ENCODE data around the gene FFAR2. TPM values are rescaled to one million over a fixed set of nuclear protein-coding genes. Genes with fewer than 3 reads are reported as not detected.
"Not testable (repeated sequence)": the region's sequence is repeated elsewhere in the genome, so short reads cannot be mapped to it uniquely, and the experiment has no call there.

FFAR2 gene
- total RNA-seq, 1 experiment from 2014 or later, result not detected

DNA sequence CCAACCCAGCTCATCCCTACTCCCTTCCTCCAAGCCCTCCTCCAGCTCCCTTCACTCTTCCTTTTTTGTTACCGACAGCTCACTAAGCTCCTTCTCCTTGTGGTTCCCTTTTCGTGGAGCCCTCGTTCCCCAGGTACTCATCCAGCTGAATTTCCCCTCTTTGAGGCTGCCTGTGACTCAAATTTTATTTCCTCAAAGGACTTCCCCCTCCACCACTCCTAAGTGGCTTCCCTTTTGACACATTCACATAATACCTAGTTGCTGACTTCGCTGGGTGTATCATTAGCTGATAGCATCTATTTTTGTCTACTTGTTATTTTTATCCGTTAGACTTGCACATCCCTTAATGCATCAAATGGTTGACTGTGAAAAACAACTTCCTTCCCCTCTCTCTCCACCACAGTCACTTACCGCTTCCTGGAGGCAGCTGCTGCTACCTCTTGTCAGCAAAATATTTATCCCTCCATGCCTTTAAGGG is 14.5 kb downstream of the FFAR2 start:
- no peaks in the 10 kb centered on the region for H3K9me2 ChIP-seq (replicated peaks; ENCODE audit: low read length)
- BruUV-seq (replicated peaks), result no TSS peak
- no peak overlapping the region for H3K27ac ChIP-seq (ENCODE audit: low read length)
- H3K4me2 ChIP-seq (ENCODE audit: low read length), result no peak overlapping the region
- DNase-seq (no peak), ATAC-seq (no peak)
- POLR2A ChIA-PET (ENCODE audit: unreplicated experiment), result no interaction called here
- no peaks in the 10 kb centered on the region for H4K20me1 ChIP-seq (ENCODE audit: low read length)
- H3K9ac ChIP-seq (ENCODE audit: low read length), result no peak overlapping the region
- H3K79me2 ChIP-seq (ENCODE audit: low read length), result no peaks in the 10 kb centered on the region
- H3K9me3 ChIP-seq (ENCODE audit: low read length), result no peaks in the 10 kb centered on the region
- no peaks in the 10 kb centered on the region for H3F3A ChIP-seq (ENCODE audit: low read length, unreplicated experiment)
- H3K27me3 ChIP-seq (ENCODE audit: low read length), result peaks cover 2% of the 10 kb centered on the region; the same call in 1 of the 2 replicates
- no peaks in the 10 kb centered on the region for H3K4me1 ChIP-seq (ENCODE audit: insufficient read depth, low read length)
- intact Hi-C loops (cut with micrococcal nuclease), result no loop called here
- H3K4me3 ChIP-seq (ENCODE audit: low read length), result no peak overlapping the region
- no peaks in the 10 kb centered on the region for H3K36me3 ChIP-seq (ENCODE audit: low read depth, low read length)
- CTCF ChIA-PET, result no interaction called here
- no peak overlapping the region for H2AFZ ChIP-seq (ENCODE audit: low read length)
- no peak for TF ChIP-seq EZH2phosphoT487 (IDR thresholded peaks at IDR 0.05; ENCODE audit: borderline replicate concordance, low read length)
- TF ChIP-seq, protein P1, sequence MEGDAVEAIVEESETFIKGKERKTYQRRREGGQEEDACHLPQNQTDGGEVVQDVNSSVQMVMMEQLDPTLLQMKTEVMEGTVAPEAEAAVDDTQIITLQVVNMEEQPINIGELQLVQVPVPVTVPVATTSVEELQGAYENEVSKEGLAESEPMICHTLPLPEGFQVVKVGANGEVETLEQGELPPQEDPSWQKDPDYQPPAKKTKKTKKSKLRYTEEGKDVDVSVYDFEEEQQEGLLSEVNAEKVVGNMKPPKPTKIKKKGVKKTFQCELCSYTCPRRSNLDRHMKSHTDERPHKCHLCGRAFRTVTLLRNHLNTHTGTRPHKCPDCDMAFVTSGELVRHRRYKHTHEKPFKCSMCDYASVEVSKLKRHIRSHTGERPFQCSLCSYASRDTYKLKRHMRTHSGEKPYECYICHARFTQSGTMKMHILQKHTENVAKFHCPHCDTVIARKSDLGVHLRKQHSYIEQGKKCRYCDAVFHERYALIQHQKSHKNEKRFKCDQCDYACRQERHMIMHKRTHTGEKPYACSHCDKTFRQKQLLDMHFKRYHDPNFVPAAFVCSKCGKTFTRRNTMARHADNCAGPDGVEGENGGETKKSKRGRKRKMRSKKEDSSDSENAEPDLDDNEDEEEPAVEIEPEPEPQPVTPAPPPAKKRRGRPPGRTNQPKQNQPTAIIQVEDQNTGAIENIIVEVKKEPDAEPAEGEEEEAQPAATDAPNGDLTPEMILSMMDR (conservative IDR thresholded peaks at IDR 0.05; ENCODE audit: low read depth, low read length), result no peak
- no peak for TF ChIP-seq EZH2 (IDR thresholded peaks at IDR 0.05; ENCODE audit: low read length, unreplicated experiment)

DNA sequence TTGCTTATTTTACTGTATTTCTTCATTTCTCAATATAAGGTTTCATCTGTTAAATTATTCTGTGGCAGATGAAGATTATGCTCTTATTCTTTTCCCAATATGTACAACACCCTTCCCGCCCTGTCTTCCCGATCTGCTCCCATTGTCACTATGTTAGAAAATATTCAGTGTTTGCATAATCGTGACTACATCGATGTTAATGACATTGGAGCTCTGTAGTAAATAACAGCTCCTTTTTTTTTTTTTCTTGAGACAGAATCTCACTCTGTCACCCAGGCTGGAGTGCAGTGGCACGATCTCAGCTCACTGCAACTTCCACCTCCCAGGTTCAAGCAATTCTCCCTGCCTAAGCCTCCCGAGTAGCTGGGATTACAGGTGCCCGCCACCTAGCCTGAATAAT is 14.9 kb downstream of the FFAR2 start:
- CTCF ChIA-PET; H3F3A ChIP-seq (ENCODE audit: low read length, unreplicated experiment); H4K20me1 ChIP-seq (ENCODE audit: low read length); ATAC-seq; H3K27ac ChIP-seq (ENCODE audit: low read length); H3K9me3 ChIP-seq (ENCODE audit: low read length); H3K27me3 ChIP-seq (ENCODE audit: low read length); POLR2A ChIA-PET (ENCODE audit: unreplicated experiment); H3K9me2 ChIP-seq (replicated peaks; ENCODE audit: low read length); BruUV-seq (replicated peaks); DNase-seq; H2AFZ ChIP-seq (ENCODE audit: low read length); H3K4me3 ChIP-seq (ENCODE audit: low read length); H3K36me3 ChIP-seq (ENCODE audit: low read depth, low read length); intact Hi-C loops (cut with micrococcal nuclease); H3K79me2 ChIP-seq (ENCODE audit: low read length); H3K9ac ChIP-seq (ENCODE audit: low read length); H3K4me1 ChIP-seq (ENCODE audit: insufficient read depth, low read length); H3K4me2 ChIP-seq (ENCODE audit: low read length): not testable (repeated sequence)

DNA sequence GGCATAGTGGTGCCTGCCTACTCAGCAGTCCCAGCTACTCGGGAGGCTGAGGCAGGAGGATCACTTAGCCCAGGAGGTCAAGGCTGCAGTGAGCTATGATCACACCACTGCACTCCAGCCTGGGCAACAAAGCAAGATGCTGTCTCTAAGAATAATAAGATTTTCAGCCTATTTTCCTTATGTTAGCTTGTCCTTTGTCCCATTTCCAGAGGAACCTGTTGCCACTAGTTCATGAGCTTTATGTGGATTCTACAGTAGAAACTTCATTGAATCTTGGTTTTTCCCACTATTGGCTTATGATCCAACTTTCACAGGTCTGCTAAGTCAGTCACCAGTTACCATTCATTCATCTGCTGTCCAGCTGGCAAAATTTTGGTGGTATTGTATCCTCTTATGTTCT is 18.2 kb downstream of the FFAR2 start:
- CTCF ChIA-PET, result no interaction called here
- ATAC-seq, result no peak
- TF ChIP-seq EZH2 (IDR thresholded peaks at IDR 0.05; ENCODE audit: low read length, unreplicated experiment) (no peak), EZH2phosphoT487 (IDR thresholded peaks at IDR 0.05; ENCODE audit: borderline replicate concordance, low read length) (no peak)
- TF ChIP-seq, protein P1 (conservative IDR thresholded peaks at IDR 0.05; ENCODE audit: low read depth, low read length), result no peak
- Histone ChIP-seq H3K4me2 (ENCODE audit: low read length) (no peak overlapping the region), H3F3A (ENCODE audit: low read length, unreplicated experiment) (no peaks in the 10 kb centered on the region), H3K9me3 (ENCODE audit: low read length) (no peaks in the 10 kb centered on the region), H3K27ac (ENCODE audit: low read length) (no peak overlapping the region), H4K20me1 (ENCODE audit: low read length) (no peaks in the 10 kb centered on the region), H3K4me1 (ENCODE audit: insufficient read depth, low read length) (no peaks in the 10 kb centered on the region), H3K36me3 (ENCODE audit: low read depth, low read length) (no peaks in the 10 kb centered on the region), H3K79me2 (ENCODE audit: low read length) (no peaks in the 10 kb centered on the region), H3K9ac (ENCODE audit: low read length) (no peak overlapping the region), H2AFZ (ENCODE audit: low read length) (no peak overlapping the region), H3K4me3 (ENCODE audit: low read length) (no peak overlapping the region), H3K27me3 (ENCODE audit: low read length) (0 out of 2 replicates have a peak, but pooled peaks cover 6% of the 10 kb centered on the region), H3K9me2 (replicated peaks; ENCODE audit: low read length) (no peaks in the 10 kb centered on the region)
- no peak for DNase-seq
- BruUV-seq (replicated peaks), result no TSS peak
- intact Hi-C loops (cut with micrococcal nuclease), result no loop called here
- POLR2A ChIA-PET (ENCODE audit: unreplicated experiment), result interaction anchor here (0.5 kb wide), 1 partner anchor 48 kb away, joined by 3 read pairs; no protein-coding TSS in a partner anchor

Data from PC-3 (cell line).